Tibial nerve (tissue), 4 donors: ENCODE measurements around the gene DGKH. TPM values are rescaled to one million over a fixed set of nuclear protein-coding genes. Genes with fewer than 3 reads are reported as not detected.
A peak's percentile ranks its signal among the peaks of the same experiment; 100 is the strongest.

ENCODE experiments used
- DNase-seq, 2 donors: peaks; one replicate each; pipeline ENCODE4 v3.0.0-alpha.2; 2019; ENCODE audit warnings: low spot score in 2 of 2
- H3K27ac ChIP-seq, 4 donors: fragments of 200-600 bp; sonication (generic) in 3 of 4; one replicate each; pipeline ENCODE4 v1.5.1; 2017 to 2019; ENCODE audit warnings: mild to moderate bottlenecking in 1 of 4
- H3K27me3 ChIP-seq, 2 donors: fragments of 200-600 bp; sonication (generic) in 1 of 2; one replicate each; pipeline versions ENCODE4 v1.5.1 to v1.6.0; 2017 to 2019
- H3K36me3 ChIP-seq, 3 donors: fragments of 200-600 bp; sonication (generic); one replicate each; pipeline ENCODE4 v1.5.1; 2018 to 2019
- H3K4me1 ChIP-seq, 4 donors: fragments of 200-600 bp; sonication (generic) in 3 of 4; one replicate each; pipeline ENCODE4 v1.5.1; 2017 to 2019
- H3K4me3 ChIP-seq, 4 donors: fragments of 200-600 bp; sonication (generic) in 3 of 4; one replicate each; pipeline ENCODE4 v1.5.1; 2017 to 2019; ENCODE audit warnings: mild to moderate bottlenecking in 1 of 4, moderate library complexity in 1 of 4
- H3K9me3 ChIP-seq, 4 donors: fragments of 200-600 bp; sonication (generic) in 3 of 4; one replicate each; pipeline ENCODE4 v1.5.1; 2017 to 2019
- EP300 ChIP-seq, 2 donors: sonication (generic); formaldehyde crosslinking; IDR thresholded peaks; one replicate each; pipeline ENCODE4 v1.6.1; 2017; ENCODE audit warnings: antibody characterized with exemption in 2 of 2, mild to moderate bottlenecking in 1 of 2
- POLR2A ChIP-seq, 2 donors: fragments of 450-650 bp; IDR thresholded peaks; one replicate each; pipeline ENCODE4 v1.6.1; 2017; ENCODE audit warnings: antibody characterized with exemption in 2 of 2, mild to moderate bottlenecking in 2 of 2, moderate library complexity in 2 of 2
- WGBS, 2 donors: methylation state at CpG; one replicate each; pipeline ENCODE4 v1.1.5; 2018; 5-methylcytosine and 5-hydroxymethylcytosine counted together
- total RNA-seq, 4 donors: library from RNA; depleted of rRNA; stranded (reverse); fragments of >200 nt; gene quantifications; one replicate each; pipeline ENCODE4 v1.1.0, GENCODE V29; 2016
- TF ChIP-seq, protein P1 (sequence below), 5 experiments: fragments of 200-600 bp in 3 of 5; fragments of 450-650 bp in 2 of 5; sonication (generic) in 3 of 5; IDR thresholded peaks; one replicate each; pipeline ENCODE4 v1.5.1; 2016 to 2019; ENCODE audit warnings: antibody characterized with exemption in 5 of 5, mild to moderate bottlenecking in 3 of 5, moderate library complexity in 2 of 5

Gene DGKH
- total RNA-seq, 4 donors from 2014 or later, result 9.6 to 14.5 (median 12.3) TPM

DNA sequence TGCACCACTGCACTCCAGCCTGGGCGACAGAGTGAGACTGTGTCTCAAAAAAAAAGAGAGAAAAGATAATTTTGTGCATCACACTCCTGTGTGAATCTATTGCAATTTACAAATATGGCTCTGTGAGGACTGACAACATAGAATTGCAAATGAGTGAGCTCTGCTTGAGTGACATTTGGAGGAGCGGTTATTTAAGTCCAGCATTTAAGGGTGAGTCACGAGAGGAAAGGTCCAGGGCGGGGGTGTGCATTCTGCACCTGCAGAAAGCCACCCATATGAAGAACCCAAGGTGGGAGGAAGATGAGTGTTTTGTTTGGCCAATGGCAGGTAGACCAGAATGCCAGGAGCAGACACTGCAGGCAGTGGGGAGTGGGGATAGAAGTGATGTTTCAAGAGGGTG is 58.5 kb downstream of the DGKH start:
- Histone ChIP-seq H3K9me3 (peaks cover 0 to 13% (median 0%) of the 10 kb centered on the region in 4 donors), H3K4me1 (peaks cover 0 to 10% (median 0%) of the 10 kb centered on the region in 4 donors), H3K4me3 (no peak overlapping the region), H3K36me3 (peaks cover 0 to 4% (median 0%) of the 10 kb centered on the region in 3 donors), H3K27me3 (no peaks in the 10 kb centered on the region), H3K27ac (no peak overlapping the region)
- WGBS, 2 donors, result 92 to 93% methylated on average over 4 of the region's 4 CpGs
- DNase-seq, result no peak
- TF ChIP-seq EP300 (IDR thresholded peaks at IDR 0.05) (no peak), POLR2A (IDR thresholded peaks at IDR 0.05) (no peak)
- TF ChIP-seq, protein P1, sequence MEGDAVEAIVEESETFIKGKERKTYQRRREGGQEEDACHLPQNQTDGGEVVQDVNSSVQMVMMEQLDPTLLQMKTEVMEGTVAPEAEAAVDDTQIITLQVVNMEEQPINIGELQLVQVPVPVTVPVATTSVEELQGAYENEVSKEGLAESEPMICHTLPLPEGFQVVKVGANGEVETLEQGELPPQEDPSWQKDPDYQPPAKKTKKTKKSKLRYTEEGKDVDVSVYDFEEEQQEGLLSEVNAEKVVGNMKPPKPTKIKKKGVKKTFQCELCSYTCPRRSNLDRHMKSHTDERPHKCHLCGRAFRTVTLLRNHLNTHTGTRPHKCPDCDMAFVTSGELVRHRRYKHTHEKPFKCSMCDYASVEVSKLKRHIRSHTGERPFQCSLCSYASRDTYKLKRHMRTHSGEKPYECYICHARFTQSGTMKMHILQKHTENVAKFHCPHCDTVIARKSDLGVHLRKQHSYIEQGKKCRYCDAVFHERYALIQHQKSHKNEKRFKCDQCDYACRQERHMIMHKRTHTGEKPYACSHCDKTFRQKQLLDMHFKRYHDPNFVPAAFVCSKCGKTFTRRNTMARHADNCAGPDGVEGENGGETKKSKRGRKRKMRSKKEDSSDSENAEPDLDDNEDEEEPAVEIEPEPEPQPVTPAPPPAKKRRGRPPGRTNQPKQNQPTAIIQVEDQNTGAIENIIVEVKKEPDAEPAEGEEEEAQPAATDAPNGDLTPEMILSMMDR (IDR thresholded peaks at IDR 0.05), result no peak

DNA sequence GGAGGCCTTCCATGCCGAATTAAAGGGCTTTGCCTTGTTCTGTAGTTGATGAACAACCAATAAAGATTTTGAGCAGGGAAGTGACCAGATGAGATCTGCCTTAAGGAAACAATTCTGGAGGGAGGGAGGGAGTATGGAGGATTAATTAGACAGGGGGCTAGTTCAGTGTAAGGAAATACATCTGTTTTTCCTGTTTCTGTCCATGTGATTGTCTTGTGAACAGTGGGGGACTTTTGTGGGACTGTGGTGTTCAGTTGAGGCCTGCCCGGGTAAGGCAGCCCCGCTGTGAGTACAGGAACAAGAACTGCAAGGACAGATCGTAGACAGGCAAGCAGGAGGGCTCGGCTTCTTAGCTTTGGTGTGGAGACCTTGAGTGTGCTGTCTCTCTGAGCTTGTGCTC is 59.0 kb downstream of the DGKH start:
- DNase-seq, result no peak
- H3K27me3 ChIP-seq, result no peaks in the 10 kb centered on the region
- no peak overlapping the region for H3K4me3 ChIP-seq
- H3K27ac ChIP-seq, result no peak overlapping the region
- peaks cover 0 to 13% (median 0%) of the 10 kb centered on the region in 4 donors for H3K9me3 ChIP-seq
- TF ChIP-seq, protein P1 (IDR thresholded peaks at IDR 0.05), result no peak
- TF ChIP-seq POLR2A (IDR thresholded peaks at IDR 0.05) (no peak), EP300 (IDR thresholded peaks at IDR 0.05) (no peak)
- peaks cover 0 to 4% (median 0%) of the 10 kb centered on the region in 3 donors for H3K36me3 ChIP-seq
- H3K4me1 ChIP-seq, result peaks cover 0 to 6% (median 0%) of the 10 kb centered on the region in 4 donors
- 75 to 80% methylated on average over 5 of the region's 5 CpGs for WGBS, 2 donors

DNA sequence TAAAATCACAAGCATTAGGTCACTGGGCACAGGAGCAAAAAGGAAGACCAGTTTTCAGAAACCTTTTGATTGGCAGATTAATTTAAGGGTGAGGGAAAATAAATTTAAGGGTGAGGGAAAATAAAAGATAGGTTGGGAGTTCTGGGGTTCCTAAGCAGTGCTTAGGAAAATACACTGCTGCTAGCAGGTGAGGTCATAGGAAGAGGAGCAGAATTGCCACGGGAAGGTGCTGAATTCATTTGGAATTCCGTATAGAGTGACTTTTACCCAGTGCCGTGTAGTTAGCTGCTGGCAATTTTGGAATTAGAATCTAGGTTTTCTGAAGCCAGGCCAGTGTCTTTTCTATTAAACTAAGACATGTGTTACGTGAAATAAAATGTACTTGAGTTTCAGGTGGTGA is 59.8 kb downstream of the DGKH start:
- WGBS, 2 donors, result 86 to 91% methylated on average over 4 of the region's 4 CpGs

DNA sequence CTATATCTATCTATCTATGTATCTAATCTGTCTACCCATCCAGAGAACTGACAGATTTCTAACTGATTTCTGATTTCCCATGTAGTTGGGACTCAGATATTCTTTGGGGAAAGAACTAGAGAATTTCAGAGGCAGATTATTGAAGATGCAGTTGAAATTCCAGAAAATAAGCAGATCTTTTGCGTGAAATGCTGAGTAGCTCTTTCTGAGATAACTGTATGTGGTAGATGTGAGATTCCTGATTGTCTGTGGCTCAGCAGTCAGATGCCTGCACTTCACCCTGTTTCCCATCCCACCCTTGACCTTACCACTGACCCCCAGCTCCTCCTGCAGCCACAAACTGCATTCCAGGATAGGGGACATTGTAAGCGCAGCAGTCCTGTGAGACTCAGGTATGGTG is 61.5 kb downstream of the DGKH start:
- H3K4me1 ChIP-seq, result peaks cover 0 to 6% (median 0%) of the 10 kb centered on the region in 4 donors
- no peaks in the 10 kb centered on the region for H3K36me3 ChIP-seq
- 94 to 98% methylated on average over 2 of the region's 2 CpGs for WGBS, 2 donors
- no peak overlapping the region for H3K27ac ChIP-seq
- H3K27me3 ChIP-seq, result no peaks in the 10 kb centered on the region
- H3K9me3 ChIP-seq, result no peaks in the 10 kb centered on the region
- H3K4me3 ChIP-seq, result no peak overlapping the region
- no peak for DNase-seq
- TF ChIP-seq, protein P1 (IDR thresholded peaks at IDR 0.05), result no peak
- TF ChIP-seq EP300 (IDR thresholded peaks at IDR 0.05), result no peak
- no peak for TF ChIP-seq POLR2A (IDR thresholded peaks at IDR 0.05)

More for the DNA sequence above, 59.8 kb downstream of the DGKH start:
- H3K4me1 ChIP-seq, result peaks cover 0 to 6% (median 0%) of the 10 kb centered on the region in 4 donors
- H3K27ac ChIP-seq, result no peak overlapping the region
- no peak for TF ChIP-seq POLR2A (IDR thresholded peaks at IDR 0.05)
- TF ChIP-seq, protein P1 (IDR thresholded peaks at IDR 0.05), result no peak
- TF ChIP-seq EP300 (IDR thresholded peaks at IDR 0.05), result no peak
- DNase-seq, result no peak
- no peak overlapping the region for H3K4me3 ChIP-seq
- peaks cover 0 to 3% (median 0%) of the 10 kb centered on the region in 3 donors for H3K36me3 ChIP-seq
- peaks cover 0 to 13% (median 0%) of the 10 kb centered on the region in 4 donors for H3K9me3 ChIP-seq
- H3K27me3 ChIP-seq, result no peaks in the 10 kb centered on the region

DNA sequence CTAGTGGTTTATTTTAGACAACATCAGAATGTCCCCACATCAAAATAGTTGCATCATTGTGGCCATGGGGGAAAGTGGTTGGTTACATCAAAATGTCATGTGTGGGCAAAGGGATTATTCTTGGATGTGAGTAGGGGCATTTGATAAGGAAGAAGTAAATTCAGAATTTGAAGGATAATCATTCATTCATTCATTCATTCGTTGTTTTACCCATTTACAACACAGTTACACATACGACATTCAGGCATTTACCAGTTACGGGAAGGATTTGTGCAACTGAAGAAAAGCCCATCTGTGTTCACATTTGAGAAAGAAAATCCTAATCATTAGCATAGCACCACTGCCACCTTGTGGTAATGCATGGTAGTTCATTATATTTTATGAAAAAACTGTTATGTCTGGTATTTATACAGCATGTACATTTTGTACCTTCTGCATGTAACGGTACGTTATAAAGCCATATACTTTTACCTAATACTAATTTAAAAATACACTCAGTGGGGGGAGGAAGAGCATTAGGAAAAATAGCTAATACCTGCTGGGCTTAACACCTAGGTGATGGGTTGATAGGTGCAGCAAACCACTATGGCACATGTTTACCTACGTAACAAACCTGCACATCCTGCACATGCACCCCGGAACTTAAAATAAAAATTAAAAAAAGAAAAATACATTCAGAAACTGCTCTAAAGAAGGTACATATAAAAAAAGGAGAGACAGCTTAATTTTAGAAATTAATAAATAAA is 62.1 kb downstream of the DGKH start:
- H3K27me3 ChIP-seq, result no peaks in the 10 kb centered on the region
- H3K4me3 ChIP-seq, result no peak overlapping the region
- 20 to 22% methylated on average over 7 of the region's 7 CpGs for WGBS, 2 donors
- TF ChIP-seq POLR2A (IDR thresholded peaks at IDR 0.05) (no peak), EP300 (IDR thresholded peaks at IDR 0.05) (peak in 1 of 2 donors; percentile 8)
- TF ChIP-seq, protein P1 (IDR thresholded peaks at IDR 0.05), result peak; percentile 74 to 86 (median 84)
- peaks cover 0 to 6% (median 0%) of the 10 kb centered on the region in 4 donors for H3K4me1 ChIP-seq
- no peaks in the 10 kb centered on the region for H3K9me3 ChIP-seq
- H3K27ac ChIP-seq, result no peak overlapping the region
- no peaks in the 10 kb centered on the region for H3K36me3 ChIP-seq
- DNase-seq, result peak in 1 of 2 donors; percentile 64
